PC-9 (cell line): ENCODE measurements around the gene SKIDA1. TPM values are rescaled to one million over a fixed set of nuclear protein-coding genes. Genes with fewer than 3 reads are reported as not detected.

Source experiments
- BruUV-seq: library from RNA; stranded (reverse); fragments of 400-500 nt; replicated peaks from 2 replicates; lab custom pipeline; 2021; lab: Mats Ljungman, UMichigan
- CTCF ChIA-PET: fragments of 300-600 bp; sonication (Branson Sonifier 250); formaldehyde crosslinking; loops from one replicate; lab custom pipeline; 2022; ENCODE audit warnings: antibody characterized with exemption; lab: Charles Lee
- POLR2A ChIA-PET: fragments of 300-600 bp; sonication (Branson Sonifier 250); formaldehyde crosslinking; loops from one replicate; lab custom pipeline; 2022; ENCODE audit warnings: antibody characterized with exemption; ENCODE audit not compliant: unreplicated experiment; lab: Charles Lee
- DNase-seq, 2 experiments: peaks; one replicate each; pipeline versions ENCODE4 v3.0.0 to v3.0.0-alpha.2; 2015 to 2022; ENCODE audit warnings: mixed read lengths in 1 of 2
- H2AFZ ChIP-seq: fragments of 200-600 bp; sonication (generic); 2 replicates; pipeline ENCODE4 v1.8.1; 2017; ENCODE audit warnings: antibody characterized with exemption
- H3F3A ChIP-seq: fragments of 200-600 bp; sonication (generic); 2 replicates; pipeline ENCODE4 v1.8.1; 2017; ENCODE audit warnings: antibody characterized with exemption, mild to moderate bottlenecking, low read depth; ENCODE audit not compliant: insufficient read depth
- H3K27ac ChIP-seq: fragments of 200-600 bp; sonication (generic); 2 replicates; pipeline ENCODE4 v1.6.1; 2016; ENCODE audit warnings: mixed run types
- H3K27me3 ChIP-seq: fragments of 200-600 bp; sonication (generic); 2 replicates; pipeline ENCODE4 v1.6.1; 2016; ENCODE audit warnings: low read depth, mixed run types; ENCODE audit not compliant: insufficient read depth
- H3K36me3 ChIP-seq: fragments of 200-600 bp; sonication (generic); 2 replicates; pipeline ENCODE4 v1.6.1; 2016; ENCODE audit warnings: low read depth, mixed run types
- H3K4me1 ChIP-seq: fragments of 200-600 bp; sonication (generic); replicated peaks from 2 replicates; pipeline ENCODE4 v1.6.1; 2016; ENCODE audit warnings: mixed run types; ENCODE audit not compliant: insufficient read depth
- H3K4me2 ChIP-seq: fragments of 200-600 bp; sonication (generic); 2 replicates; pipeline ENCODE4 v1.6.1; 2017; ENCODE audit warnings: mixed run types
- H3K4me3 ChIP-seq: fragments of 200-600 bp; sonication (generic); 2 replicates; pipeline ENCODE4 v1.6.1; 2016; ENCODE audit warnings: mixed run types
- H3K79me2 ChIP-seq: fragments of 200-600 bp; sonication (generic); 2 replicates; pipeline ENCODE4 v1.6.1; 2017; ENCODE audit warnings: low read depth, mixed run types
- H3K9me2 ChIP-seq: fragments of 200-600 bp; sonication (generic); 2 replicates; pipeline ENCODE4 v1.8.1; 2017; ENCODE audit warnings: mild to moderate bottlenecking; ENCODE audit not compliant: insufficient read depth
- H3K9me3 ChIP-seq: fragments of 200-600 bp; sonication (generic); 2 replicates; pipeline ENCODE4 v1.8.1; 2016; ENCODE audit warnings: low read depth; ENCODE audit not compliant: insufficient read depth
- H4K20me1 ChIP-seq: fragments of 200-600 bp; sonication (generic); 2 replicates; pipeline ENCODE4 v1.8.1; 2017; ENCODE audit not compliant: insufficient read depth
- CTCF ChIP-seq: fragments of 200-600 bp; sonication (generic); conservative IDR thresholded peaks from 2 replicates; pipeline ENCODE4 v1.6.1; 2017; ENCODE audit warnings: mixed run types, antibody characterized with exemption, mild to moderate bottlenecking, moderate library complexity
- EZH2 ChIP-seq: fragments of 200-600 bp; sonication (generic); IDR thresholded peaks from 2 replicates; pipeline ENCODE4 v1.8.0; 2017; ENCODE audit warnings: antibody characterized with exemption, low read depth
- intact Hi-C: fragments of 100-400 bp; cut with micrococcal nuclease; formaldehyde crosslinking; loops from one replicate; pipeline ENCODE4 v1.10.0; 2022; ENCODE audit not compliant: unreplicated experiment
- total RNA-seq: library from RNA; stranded (reverse); gene quantifications from 2 replicates; pipeline ENCODE4 v1.2.3, GENCODE V29; 2021

The SKIDA1 gene
- total RNA-seq, 1 experiment from 2014 or later: 1.1 TPM

- Histone ChIP-seq H3F3A (peaks cover 10% of the 10 kb centered on the region; the same call in 1 of the 2 replicates), H4K20me1 (no peaks in the 10 kb centered on the region), H3K4me2 (peak overlapping the region; percentile 88), H3K4me1 (peaks cover 44% of the 10 kb centered on the region), H3K36me3 (no peaks in the 10 kb centered on the region), H3K27ac (no peak overlapping the region), H3K4me3 (peak overlapping the region; percentile 58), H2AFZ (peak overlapping the region; percentile 81), H3K27me3 (no peaks in the 10 kb centered on the region), H3K79me2 (no peaks in the 10 kb centered on the region), H3K9me2 (no peaks in the 10 kb centered on the region), H3K9me3 (no peaks in the 10 kb centered on the region)
- ChIA-PET POLR2A (no interaction called here), CTCF (no interaction called here)
- no peak for DNase-seq
- BruUV-seq: no TSS peak
- TF ChIP-seq EZH2 (no peak), CTCF (no peak)
- intact Hi-C loops: loop anchor here (1.0 to 10.0 kb wide), 4 partner anchors 14 to 1915 kb away; partner anchors contain the start of gene OTUD1
Observed at GRCh38 chr10:21519397-21519933, 6.0 kb downstream of the SKIDA1 start.

- POLR2A ChIA-PET: interaction anchor here (0.5 to 0.7 kb wide), 2 partner anchors 34 to 421 kb away, joined by 6 to 18 read pairs; no protein-coding TSS in a partner anchor
- peak overlapping the region; percentile 58 for H3K4me3 ChIP-seq
- no peaks in the 10 kb centered on the region for H3K9me3 ChIP-seq
- no peak for TF ChIP-seq EZH2
- TF ChIP-seq CTCF: no peak
- no peaks in the 10 kb centered on the region for H3K79me2 ChIP-seq
- peak overlapping the region; percentile 88 for H3K4me2 ChIP-seq
- peaks cover 39% of the 10 kb centered on the region for H3K4me1 ChIP-seq
- BruUV-seq: no TSS peak
- peak overlapping the region; percentile 81 for H2AFZ ChIP-seq
- no peaks in the 10 kb centered on the region for H3K9me2 ChIP-seq
- no peak for DNase-seq
- no peaks in the 10 kb centered on the region for H3K36me3 ChIP-seq
- H3K27ac ChIP-seq: no peak overlapping the region
- H3F3A ChIP-seq: peaks cover 10% of the 10 kb centered on the region; the same call in 1 of the 2 replicates
- CTCF ChIA-PET: interaction anchor here (0.6 to 1.0 kb wide), 3 partner anchors 23 to 110 kb away, joined by 3 to 10 read pairs (median 3); no protein-coding TSS in a partner anchor
- no peaks in the 10 kb centered on the region for H4K20me1 ChIP-seq
- H3K27me3 ChIP-seq: no peaks in the 10 kb centered on the region
- intact Hi-C loops: loop anchor here (1.0 to 10.0 kb wide), 5 partner anchors 7 to 1916 kb away; partner anchors contain the start of gene OTUD1
Observed at GRCh38 chr10:21518641-21519396, 6.7 kb downstream of the SKIDA1 start.

GRCh38 chr10:21518149-21518640, 7.3 kb downstream of the SKIDA1 start:
- DNase-seq: peak in 1 of 2 experiments; percentile 57
- H4K20me1 ChIP-seq: no peaks in the 10 kb centered on the region
- H3K36me3 ChIP-seq: no peaks in the 10 kb centered on the region
- H3K4me1 ChIP-seq: peaks cover 33% of the 10 kb centered on the region
- no peaks in the 10 kb centered on the region for H3K9me3 ChIP-seq
- H3K9me2 ChIP-seq: no peaks in the 10 kb centered on the region
- H3K27me3 ChIP-seq: no peaks in the 10 kb centered on the region
- no TSS peak for BruUV-seq
- TF ChIP-seq CTCF: no peak
- TF ChIP-seq EZH2: no peak
- peak overlapping the region; percentile 81 for H2AFZ ChIP-seq
- peaks cover 10% of the 10 kb centered on the region; the same call in 1 of the 2 replicates for H3F3A ChIP-seq
- peak overlapping the region; percentile 88 for H3K4me2 ChIP-seq
- POLR2A ChIA-PET: interaction anchor here (0.5 to 0.7 kb wide), 2 partner anchors 33 to 420 kb away, joined by 6 to 18 read pairs; no protein-coding TSS in a partner anchor
- intact Hi-C loops: loop anchor here (1.0 to 10.0 kb wide), 4 partner anchors 8 to 1917 kb away; partner anchors contain the start of gene OTUD1
- no peak overlapping the region for H3K27ac ChIP-seq
- CTCF ChIA-PET: interaction anchor here (0.5 to 1.0 kb wide), 4 partner anchors 22 to 243 kb away, joined by 3 to 10 read pairs (median 4); no protein-coding TSS in a partner anchor
- peak overlapping the region; percentile 58 for H3K4me3 ChIP-seq
- no peaks in the 10 kb centered on the region for H3K79me2 ChIP-seq
